Measurements from ENCODE around the gene MAP3K2.
A peak's percentile ranks its signal among the peaks of the same experiment; 100 is the strongest.

The MAP3K2 gene

DNA sequence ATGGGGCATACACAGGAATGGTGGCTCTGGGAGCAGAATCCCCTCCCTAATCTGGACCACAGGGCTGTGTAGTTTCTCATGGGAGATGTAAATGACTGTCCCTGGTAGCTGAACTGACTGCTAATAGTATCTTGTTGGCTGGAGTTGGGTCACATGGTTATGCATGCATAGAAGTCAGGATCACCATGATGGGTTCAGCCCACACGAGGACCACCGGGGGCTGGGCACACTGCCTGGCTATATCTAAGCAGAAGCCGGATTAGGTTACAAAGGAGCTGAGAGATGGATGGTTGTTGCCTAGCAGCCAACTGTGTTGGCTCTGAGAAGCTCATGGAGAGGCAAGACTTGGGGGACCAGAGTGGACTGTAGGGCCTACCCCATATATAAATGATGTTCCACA, 6.7 kb upstream of the MAP3K2 start:
- ChIA-PET CTCF (interaction anchor here (1.0 to 1.1 kb wide), 2 partner anchors 30 to 70 kb away, joined by 3 to 4 read pairs; no protein-coding TSS in a partner anchor), POLR2A (no interaction called here)

DNA sequence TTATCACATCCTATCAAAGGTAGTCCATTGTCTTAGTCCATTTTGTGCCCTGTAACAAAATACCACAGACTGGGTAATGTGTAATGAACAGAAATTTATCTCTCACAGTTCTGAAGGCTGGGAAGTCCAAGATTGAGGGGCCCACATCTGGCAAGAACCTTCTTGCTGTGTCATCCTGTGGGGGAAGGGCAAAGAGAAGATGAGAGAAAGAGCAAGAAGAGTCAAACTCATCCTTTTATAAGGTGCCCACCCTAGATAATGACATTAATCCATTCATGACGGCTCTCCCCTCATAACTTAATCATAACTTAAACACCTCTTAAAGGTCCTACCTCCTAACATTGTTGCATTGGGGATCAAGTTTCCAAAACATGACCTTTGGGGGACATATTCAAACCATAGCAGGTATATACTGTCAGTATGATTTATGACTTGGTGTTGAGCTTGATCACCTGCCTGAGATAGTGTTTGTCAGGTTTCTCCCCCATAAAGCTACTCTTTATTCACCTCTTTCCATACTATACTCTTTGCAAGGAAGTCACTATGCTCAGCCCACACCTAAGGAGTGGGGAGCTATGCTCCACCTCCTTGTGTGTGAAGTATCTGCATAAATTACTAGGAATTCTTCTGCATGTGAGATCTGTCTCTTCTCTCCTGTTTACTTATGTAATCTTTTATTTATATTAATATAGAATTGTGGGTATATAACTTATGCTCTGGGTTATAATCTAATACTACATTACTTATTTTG, 5.2 kb upstream of the MAP3K2 start:
- TF ChIP-seq, protein P1, sequence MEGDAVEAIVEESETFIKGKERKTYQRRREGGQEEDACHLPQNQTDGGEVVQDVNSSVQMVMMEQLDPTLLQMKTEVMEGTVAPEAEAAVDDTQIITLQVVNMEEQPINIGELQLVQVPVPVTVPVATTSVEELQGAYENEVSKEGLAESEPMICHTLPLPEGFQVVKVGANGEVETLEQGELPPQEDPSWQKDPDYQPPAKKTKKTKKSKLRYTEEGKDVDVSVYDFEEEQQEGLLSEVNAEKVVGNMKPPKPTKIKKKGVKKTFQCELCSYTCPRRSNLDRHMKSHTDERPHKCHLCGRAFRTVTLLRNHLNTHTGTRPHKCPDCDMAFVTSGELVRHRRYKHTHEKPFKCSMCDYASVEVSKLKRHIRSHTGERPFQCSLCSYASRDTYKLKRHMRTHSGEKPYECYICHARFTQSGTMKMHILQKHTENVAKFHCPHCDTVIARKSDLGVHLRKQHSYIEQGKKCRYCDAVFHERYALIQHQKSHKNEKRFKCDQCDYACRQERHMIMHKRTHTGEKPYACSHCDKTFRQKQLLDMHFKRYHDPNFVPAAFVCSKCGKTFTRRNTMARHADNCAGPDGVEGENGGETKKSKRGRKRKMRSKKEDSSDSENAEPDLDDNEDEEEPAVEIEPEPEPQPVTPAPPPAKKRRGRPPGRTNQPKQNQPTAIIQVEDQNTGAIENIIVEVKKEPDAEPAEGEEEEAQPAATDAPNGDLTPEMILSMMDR (IDR thresholded peaks at IDR 0.05; ENCODE audit: insufficient read depth, low read length, missing control alignments) = no peak
- no peak overlapping the region for H3K4me3 ChIP-seq (ENCODE audit: low read depth, low read length)
- CTCF ChIA-PET = interaction anchor here (0.7 kb wide), 1 partner anchor 59 kb away, joined by 3 read pairs; no protein-coding TSS in a partner anchor
- no peak for DNase-seq (ENCODE audit: low read depth, low spot score)
- POLR2A ChIA-PET = no interaction called here

More for the DNA sequence above, 6.7 kb upstream of the MAP3K2 start:
- no peak overlapping the region for H3K4me3 ChIP-seq (ENCODE audit: low read depth, low read length)
- DNase-seq (ENCODE audit: low read depth, low spot score) = no peak
- TF ChIP-seq, protein P1 (IDR thresholded peaks at IDR 0.05; ENCODE audit: insufficient read depth, low read length, missing control alignments) = no peak

GRCh38 chr2:127392133-127392827, 4.5 kb upstream of the MAP3K2 start:
- TF ChIP-seq, protein P1 (IDR thresholded peaks at IDR 0.05; ENCODE audit: insufficient read depth, low read length, missing control alignments) = no peak
- no peak for DNase-seq (ENCODE audit: low read depth, low spot score)
- H3K4me3 ChIP-seq (ENCODE audit: low read depth, low read length) = no peak overlapping the region
- ChIA-PET CTCF (no interaction called here), POLR2A (no interaction called here)

GRCh38 chr2:127389778-127390435, 2.1 kb upstream of the MAP3K2 start:
- ChIA-PET CTCF (interaction anchor here (2.0 kb wide), 1 partner anchor 89 kb away, joined by 5 read pairs; no protein-coding TSS in a partner anchor), POLR2A (no interaction called here)
- TF ChIP-seq, protein P1 (IDR thresholded peaks at IDR 0.05; ENCODE audit: insufficient read depth, low read length, missing control alignments) = no peak
- DNase-seq (ENCODE audit: low read depth, low spot score) = no peak
- H3K4me3 ChIP-seq (ENCODE audit: low read depth, low read length) = no peak overlapping the region

DNA sequence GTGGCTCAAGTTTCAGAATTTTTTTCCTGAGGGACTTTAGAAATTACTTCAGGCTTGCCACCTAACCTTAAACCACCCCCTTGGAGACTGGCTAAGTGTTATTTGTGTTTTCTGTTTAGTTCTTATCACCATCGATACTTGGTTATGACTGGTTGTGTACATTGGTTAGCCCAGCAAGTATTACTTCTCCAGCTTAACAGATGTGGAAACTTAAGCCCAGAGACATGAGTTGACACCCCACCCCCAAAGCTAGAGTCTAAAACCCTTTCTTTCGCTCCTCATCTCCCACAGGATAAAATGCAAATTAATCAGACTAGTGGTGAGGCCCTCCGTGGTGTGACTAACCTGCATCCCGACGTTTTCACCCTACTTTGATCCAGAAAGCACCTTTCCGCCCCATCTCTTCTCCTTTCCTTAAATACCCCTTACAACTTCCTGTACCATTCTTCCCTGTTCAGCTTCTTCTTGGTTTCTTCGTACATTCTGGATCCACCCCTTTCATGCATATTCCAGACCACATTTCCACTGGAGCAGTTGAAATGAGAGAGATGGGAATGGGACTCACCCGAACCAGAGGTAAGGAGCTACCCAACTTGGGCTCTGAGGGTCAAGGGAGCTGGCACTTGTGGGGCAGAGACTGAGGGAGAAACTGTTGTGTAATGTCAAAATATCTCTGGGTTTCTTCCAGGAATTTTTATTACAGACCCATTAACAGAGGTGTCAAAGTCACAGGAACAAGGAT, 819 bp upstream of the MAP3K2 start:
- CTCF ChIA-PET = interaction anchor here (0.8 to 2.0 kb wide), 3 partner anchors 11 to 90 kb away, joined by 3 to 5 read pairs (median 4); no protein-coding TSS in a partner anchor
- TF ChIP-seq, protein P1 (IDR thresholded peaks at IDR 0.05; ENCODE audit: insufficient read depth, low read length, missing control alignments) = no peak

More for the DNA sequence above, 819 bp upstream of the MAP3K2 start:
- H3K4me3 ChIP-seq (ENCODE audit: low read depth, low read length) = peak overlapping the region; percentile 74
- POLR2A ChIA-PET = no interaction called here
- no peak for DNase-seq (ENCODE audit: low read depth, low spot score)

Data from AG04449 (cell line).